H9 (cell line): ENCODE results near the gene ZNF76. TPM values are rescaled to one million over a fixed set of nuclear protein-coding genes. Genes with fewer than 3 reads are reported as not detected.

Source experiments
- DNase-seq: peaks from one replicate; pipeline ENCODE4 v3.0.0-alpha.2; 2017
- H2AFZ ChIP-seq: one replicate; pipeline ENCODE4 v1.6.1; 2013; ENCODE audit warnings: mild to moderate bottlenecking, low read length, control low read depth, moderate library complexity
- H2AK5ac ChIP-seq: 2 replicates; pipeline ENCODE4 v1.6.1; 2013; ENCODE audit warnings: low read length, control low read depth, mixed read lengths; ENCODE audit not compliant: insufficient read length
- H2BK120ac ChIP-seq: one replicate; pipeline ENCODE4 v1.6.1; 2013; ENCODE audit warnings: low read depth, mild to moderate bottlenecking, low read length, control low read depth, inconsistent platforms; ENCODE audit not compliant: poor library complexity, severe bottlenecking
- H2BK12ac ChIP-seq: 2 replicates; pipeline ENCODE4 v1.6.1; 2013; ENCODE audit warnings: low read length, control low read depth, mixed read lengths, low read depth; ENCODE audit not compliant: insufficient read length
- H2BK15ac ChIP-seq: 2 replicates; pipeline ENCODE4 v1.6.1; 2013; ENCODE audit warnings: low read depth, low read length, control low read depth
- H2BK20ac ChIP-seq: one replicate; pipeline ENCODE4 v1.6.1; 2013; ENCODE audit warnings: low read depth, mild to moderate bottlenecking, low read length, control low read depth, inconsistent platforms; ENCODE audit not compliant: poor library complexity, severe bottlenecking
- H2BK5ac ChIP-seq: 2 replicates; pipeline ENCODE4 v1.6.1; 2013; ENCODE audit warnings: low read length, control low read depth, mixed read lengths; ENCODE audit not compliant: insufficient read length
- H3K14ac ChIP-seq: 2 replicates; pipeline ENCODE4 v1.6.1; 2013; ENCODE audit warnings: low read length, control low read depth; ENCODE audit not compliant: insufficient read depth
- H3K18ac ChIP-seq: 2 replicates; pipeline ENCODE4 v1.6.1; 2013; ENCODE audit warnings: low read depth, mild to moderate bottlenecking, mixed read lengths, low read length, control low read depth; ENCODE audit not compliant: insufficient read length
- H3K23ac ChIP-seq: 2 replicates; pipeline ENCODE4 v1.6.1; 2013; ENCODE audit warnings: low read length, control low read depth, mixed read lengths, low read depth; ENCODE audit not compliant: insufficient read length
- H3K23me2 ChIP-seq: 2 replicates; pipeline ENCODE4 v1.6.1; 2013; ENCODE audit warnings: low read depth, mild to moderate bottlenecking, mixed read lengths, low read length, control low read depth; ENCODE audit not compliant: insufficient read length, poor library complexity, severe bottlenecking
- H3K27ac ChIP-seq: 2 replicates; pipeline ENCODE4 v1.5.1; 2013; ENCODE audit warnings: low read length, control low read depth, mixed read lengths, low read depth; ENCODE audit not compliant: insufficient read length
- H3K27me3 ChIP-seq: 2 replicates; pipeline ENCODE4 v1.6.1; 2013; ENCODE audit warnings: low read length, control low read depth, inconsistent platforms; ENCODE audit not compliant: insufficient read depth
- H3K4ac ChIP-seq: 2 replicates; pipeline ENCODE4 v1.6.1; 2013; ENCODE audit warnings: low read depth, mild to moderate bottlenecking, control low read depth, inconsistent platforms, low read length, moderate library complexity
- H3K4me1 ChIP-seq: 2 replicates; pipeline ENCODE4 v1.6.1; 2013; ENCODE audit warnings: low read length, control low read depth, inconsistent platforms; ENCODE audit not compliant: insufficient read depth
- H3K4me2 ChIP-seq: 2 replicates; pipeline ENCODE4 v1.6.1; 2013; ENCODE audit warnings: low read length, control low read depth, mixed read lengths; ENCODE audit not compliant: insufficient read length, insufficient read depth
- H3K56ac ChIP-seq: 2 replicates; pipeline ENCODE4 v1.6.1; 2013; ENCODE audit warnings: low read depth, mild to moderate bottlenecking, mixed read lengths, low read length, control low read depth; ENCODE audit not compliant: insufficient read length
- H3K79me1 ChIP-seq: 2 replicates; pipeline ENCODE4 v1.6.1; 2013; ENCODE audit warnings: low read depth, mild to moderate bottlenecking, moderate library complexity, low read length, control low read depth, inconsistent platforms; ENCODE audit not compliant: insufficient read depth, poor library complexity, severe bottlenecking
- H3K79me2 ChIP-seq: 2 replicates; pipeline ENCODE4 v1.6.1; 2013; ENCODE audit warnings: low read length, control low read depth, inconsistent platforms; ENCODE audit not compliant: insufficient read depth
- H3K9ac ChIP-seq: 2 replicates; pipeline ENCODE4 v1.6.1; 2013; ENCODE audit warnings: low read length, control low read depth, mixed read lengths; ENCODE audit not compliant: insufficient read length; ENCODE audit errors: extremely low read depth
- H3K9me3 ChIP-seq: one replicate; pipeline ENCODE4 v1.6.1; 2013; ENCODE audit warnings: low read depth, low read length, inconsistent platforms; ENCODE audit not compliant: control insufficient read depth
- H3T11ph ChIP-seq: one replicate; pipeline ENCODE4 v1.6.1; 2013; ENCODE audit warnings: mild to moderate bottlenecking, low read length, control low read depth, inconsistent platforms
- H4K20me1 ChIP-seq: one replicate; pipeline ENCODE4 v1.6.1; 2013; ENCODE audit not compliant: control insufficient read depth, insufficient read length, insufficient read depth
- H4K5ac ChIP-seq: 2 replicates; pipeline ENCODE4 v1.6.1; 2013; ENCODE audit warnings: low read depth, mild to moderate bottlenecking, mixed read lengths, low read length, control low read depth; ENCODE audit not compliant: insufficient read length
- H4K8ac ChIP-seq: replicated peaks from 2 replicates; pipeline ENCODE4 v1.6.1; 2013; ENCODE audit warnings: low read length, control low read depth, mixed read lengths, low read depth; ENCODE audit not compliant: insufficient read length
- H4K91ac ChIP-seq: 2 replicates; pipeline ENCODE4 v1.6.1; 2013; ENCODE audit warnings: low read depth, mild to moderate bottlenecking, moderate library complexity, mixed read lengths, low read length, control low read depth; ENCODE audit not compliant: insufficient read length
- H3K27ac Mint-ChIP-seq, 3 experiments: 2 replicates in 2 of 3; 3 replicates in 1 of 3; pipeline ENCODE4 v1.8.0; 2020 to 2021; ENCODE audit warnings: mixed read lengths in 3 of 3, mild to moderate bottlenecking in 1 of 3, moderate library complexity in 1 of 3
- H3K27me3 Mint-ChIP-seq: 2 replicates; pipeline ENCODE4 v1.8.0; 2021; ENCODE audit warnings: low read depth, mild to moderate bottlenecking, moderate library complexity, mixed read lengths
- H3K36me3 Mint-ChIP-seq, 3 experiments: 2 replicates in 2 of 3; 3 replicates in 1 of 3; pipeline ENCODE4 v1.8.0; 2020 to 2021; ENCODE audit warnings: low read depth in 3 of 3, mixed read lengths in 3 of 3; ENCODE audit not compliant: insufficient read depth in 1 of 3
- H3K4me1 Mint-ChIP-seq, 2 experiments: 2 replicates each; pipeline ENCODE4 v1.8.0; 2020; ENCODE audit warnings: mixed read lengths in 2 of 2
- H3K4me3 Mint-ChIP-seq, 2 experiments: 2 replicates in 1 of 2; 3 replicates in 1 of 2; pipeline ENCODE4 v1.8.0; 2020 to 2021; ENCODE audit warnings: mild to moderate bottlenecking in 2 of 2, mixed read lengths in 2 of 2, moderate library complexity in 1 of 2
- H3K9me3 Mint-ChIP-seq, 2 experiments: 2 replicates in 1 of 2; 3 replicates in 1 of 2; pipeline ENCODE4 v1.8.0; 2020; ENCODE audit warnings: mild to moderate bottlenecking in 2 of 2, mixed read lengths in 2 of 2, moderate library complexity in 1 of 2
- WGBS: extraction: QIAGEN DNeasy Blood & Tissue Kit; methylation state at CpG from one replicate; pipeline ENCODE4 v1.1.7; 2013; ENCODE audit warnings: missing lambda C conversion rate, low lambda C conversion rate, mixed read lengths; ENCODE audit not compliant: insufficient read length; ENCODE audit errors: extremely low coverage; 5-methylcytosine and 5-hydroxymethylcytosine counted together
- total RNA-seq: library from RNA; stranded (reverse); gene quantifications from 2 replicates; pipeline ENCODE4 v1.2.1, GENCODE V29; 2021
- TF ChIP-seq, protein P1 (sequence below): fragments of 200-600 bp; sonication (generic); conservative IDR thresholded peaks from 3 replicates; pipeline ENCODE4 v1.8.0; 2021; ENCODE audit warnings: antibody characterized with exemption, mild to moderate bottlenecking

The ZNF76 gene
- total RNA-seq, 1 experiment from 2014 or later, result 21.1 TPM

DNA sequence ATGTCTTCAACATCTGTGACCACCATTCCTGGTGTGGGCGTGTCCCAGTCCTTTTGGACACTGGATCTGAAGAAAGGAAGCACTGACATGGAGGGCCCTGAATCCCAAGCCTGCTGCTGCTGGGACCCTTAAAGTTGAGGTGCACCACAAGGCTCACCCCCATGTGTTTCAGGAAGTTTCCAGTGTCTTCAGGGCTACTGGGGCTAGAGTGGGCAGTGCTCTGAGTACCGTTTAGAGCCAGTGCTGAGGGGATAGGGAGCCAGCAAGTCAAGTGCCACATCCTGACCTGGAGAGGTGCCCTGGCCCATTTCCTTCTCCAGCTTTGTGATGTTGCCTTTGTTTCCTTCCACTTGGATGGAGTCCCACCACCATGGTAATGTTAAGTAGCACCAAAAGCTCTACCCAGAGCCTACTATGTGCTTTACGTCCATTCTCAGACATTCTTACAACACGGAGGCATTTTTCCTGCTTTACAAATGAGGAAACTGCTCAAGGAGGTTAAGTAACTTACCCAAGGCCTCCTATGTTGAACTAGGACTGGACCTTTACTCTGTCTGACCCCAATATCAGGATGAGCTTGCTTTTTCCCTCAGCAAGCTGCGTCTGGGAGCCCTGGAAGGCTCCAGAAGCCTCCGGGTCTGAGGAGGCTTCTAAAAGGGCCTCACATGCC, 37.5 kb downstream of the ZNF76 start:
- H3K23me2 ChIP-seq, result no peaks in the 10 kb centered on the region
- no peak overlapping the region for H2AFZ ChIP-seq
- H3K18ac ChIP-seq, result no peak overlapping the region
- H3K56ac ChIP-seq, result no peak overlapping the region
- TF ChIP-seq, protein P1, sequence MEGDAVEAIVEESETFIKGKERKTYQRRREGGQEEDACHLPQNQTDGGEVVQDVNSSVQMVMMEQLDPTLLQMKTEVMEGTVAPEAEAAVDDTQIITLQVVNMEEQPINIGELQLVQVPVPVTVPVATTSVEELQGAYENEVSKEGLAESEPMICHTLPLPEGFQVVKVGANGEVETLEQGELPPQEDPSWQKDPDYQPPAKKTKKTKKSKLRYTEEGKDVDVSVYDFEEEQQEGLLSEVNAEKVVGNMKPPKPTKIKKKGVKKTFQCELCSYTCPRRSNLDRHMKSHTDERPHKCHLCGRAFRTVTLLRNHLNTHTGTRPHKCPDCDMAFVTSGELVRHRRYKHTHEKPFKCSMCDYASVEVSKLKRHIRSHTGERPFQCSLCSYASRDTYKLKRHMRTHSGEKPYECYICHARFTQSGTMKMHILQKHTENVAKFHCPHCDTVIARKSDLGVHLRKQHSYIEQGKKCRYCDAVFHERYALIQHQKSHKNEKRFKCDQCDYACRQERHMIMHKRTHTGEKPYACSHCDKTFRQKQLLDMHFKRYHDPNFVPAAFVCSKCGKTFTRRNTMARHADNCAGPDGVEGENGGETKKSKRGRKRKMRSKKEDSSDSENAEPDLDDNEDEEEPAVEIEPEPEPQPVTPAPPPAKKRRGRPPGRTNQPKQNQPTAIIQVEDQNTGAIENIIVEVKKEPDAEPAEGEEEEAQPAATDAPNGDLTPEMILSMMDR, result no peak
- no peak overlapping the region for H2BK15ac ChIP-seq
- no peak overlapping the region for H4K8ac ChIP-seq
- H2BK20ac ChIP-seq, result no peak overlapping the region
- WGBS, result no CpG with 5 or more reads among the region's 6 CpGs
- no peaks in the 10 kb centered on the region for H4K20me1 ChIP-seq
- no peak overlapping the region for H3K23ac ChIP-seq
- no peak overlapping the region for H2BK12ac ChIP-seq
- no peak overlapping the region for H3K4me2 ChIP-seq
- Mint-ChIP-seq H3K9me3 (no peaks in the 10 kb centered on the region), H3K27me3 (no peaks in the 10 kb centered on the region; the same call in 1 of the 2 replicates), H3K4me1 (peaks cover 7 to 11% of the 10 kb centered on the region in 2 experiments; a peak in 3 of 4 replicates), H3K4me3 (peak overlapping the region in 1 of 2 experiments; percentile 26; a peak in 2 of 5 replicates), H3K36me3 (peaks cover under 1 to 24% (median 21%) of the 10 kb centered on the region in 3 experiments; a peak in 6 of 7 replicates), H3K27ac (peak overlapping the region in 1 of 3 experiments; percentile 65; a peak in 1 of 7 replicates)
- H4K5ac ChIP-seq, result no peak overlapping the region
- H3K14ac ChIP-seq, result no peak overlapping the region; the same call in 1 of the 2 replicates
- H3K9me3 ChIP-seq, result no peaks in the 10 kb centered on the region
- H3K79me1 ChIP-seq, result no peaks in the 10 kb centered on the region
- no peak overlapping the region for H2BK5ac ChIP-seq
- H3K79me2 ChIP-seq, result no peaks in the 10 kb centered on the region
- no peak overlapping the region for H2BK120ac ChIP-seq
- H4K91ac ChIP-seq, result no peak overlapping the region
- H2AK5ac ChIP-seq, result no peak overlapping the region
- H3K4ac ChIP-seq, result no peak overlapping the region
- no peak overlapping the region for H3T11ph ChIP-seq
- DNase-seq, result no peak
- peaks cover 2% of the 10 kb centered on the region; the same call in 1 of the 2 replicates for H3K4me1 ChIP-seq
- no peaks in the 10 kb centered on the region for H3K27me3 ChIP-seq
- no peak overlapping the region for H3K27ac ChIP-seq
- no peak overlapping the region for H3K9ac ChIP-seq
